Stimulated activated CD4-positive, alpha-beta T cell treated with anti-CD3 and anti-CD28 coated beads, Interleukin-15, amount 100 ng/mL, for 24 hours (primary cell): ENCODE results near the gene ORC6.

Experiments
- DNase-seq: peaks from one replicate; pipeline ENCODE4 v3.0.0-alpha.2; 2020

The ORC6 gene

DNA sequence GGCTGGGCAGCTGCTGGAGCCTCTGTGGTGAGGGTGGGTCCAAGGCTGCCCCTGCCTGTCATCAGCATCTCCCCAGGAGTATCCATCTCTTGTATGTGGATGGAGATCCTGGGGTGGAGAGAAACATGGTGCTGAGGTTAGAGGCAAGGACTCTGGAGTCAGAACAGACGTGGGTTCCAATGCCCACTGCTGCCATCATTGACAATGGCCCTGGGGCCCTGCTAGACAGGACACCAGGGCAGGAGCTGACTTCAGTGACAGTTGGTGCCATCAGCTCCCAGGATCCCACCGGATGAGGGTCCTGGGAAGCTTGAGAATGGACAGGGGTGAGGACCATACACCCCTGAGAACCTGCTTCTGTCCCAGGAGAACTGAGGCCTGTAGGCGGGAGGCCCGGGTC lies 43.1 kb downstream of the ORC6 start:
- no peak for DNase-seq

DNA sequence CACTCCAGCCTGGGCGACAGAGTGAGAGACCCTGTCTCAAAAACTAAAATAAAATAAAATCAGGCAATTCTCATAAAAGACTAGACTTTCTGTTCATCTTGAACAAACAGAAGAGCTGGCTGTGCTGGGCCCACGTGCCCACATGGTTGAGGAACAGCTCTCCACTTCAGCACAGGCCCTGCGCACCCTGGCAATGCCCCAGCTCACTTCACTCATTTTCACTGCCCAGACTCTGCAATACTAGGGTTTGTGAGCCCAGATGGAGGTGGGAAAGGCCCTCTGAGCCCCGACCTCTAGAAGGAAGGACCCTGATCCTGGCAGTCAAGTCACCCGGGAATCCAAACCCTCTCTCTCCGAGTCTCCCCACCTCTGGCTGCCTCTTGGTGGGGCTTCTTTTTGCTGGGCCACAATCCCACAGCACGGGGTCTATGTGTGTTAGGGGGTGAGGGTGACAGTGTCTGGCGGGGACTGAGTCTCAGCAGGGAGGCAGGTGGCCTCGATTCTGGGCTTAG lies 43.9 kb downstream of the ORC6 start:
- no peak for DNase-seq

DNA sequence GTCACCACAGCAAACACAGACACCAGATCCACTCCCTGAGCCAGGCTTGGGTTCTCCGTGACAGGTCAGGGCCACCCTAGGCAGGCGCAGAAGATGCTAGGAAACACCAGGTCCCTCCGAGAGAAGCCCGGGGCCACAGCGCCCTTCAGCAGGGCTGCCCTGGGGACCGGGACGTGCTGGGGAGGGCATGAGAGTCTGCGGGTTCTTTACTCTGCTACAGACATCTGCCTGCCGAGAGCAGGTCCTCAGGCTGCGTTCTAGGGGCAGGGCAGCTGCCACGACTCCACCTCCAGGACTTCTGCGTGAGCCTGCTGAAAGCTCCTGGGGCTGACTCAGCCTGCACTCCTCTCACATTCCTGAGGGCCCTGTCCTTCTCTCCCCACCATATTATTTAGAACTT lies 47.2 kb downstream of the ORC6 start:
- no peak for DNase-seq

DNA sequence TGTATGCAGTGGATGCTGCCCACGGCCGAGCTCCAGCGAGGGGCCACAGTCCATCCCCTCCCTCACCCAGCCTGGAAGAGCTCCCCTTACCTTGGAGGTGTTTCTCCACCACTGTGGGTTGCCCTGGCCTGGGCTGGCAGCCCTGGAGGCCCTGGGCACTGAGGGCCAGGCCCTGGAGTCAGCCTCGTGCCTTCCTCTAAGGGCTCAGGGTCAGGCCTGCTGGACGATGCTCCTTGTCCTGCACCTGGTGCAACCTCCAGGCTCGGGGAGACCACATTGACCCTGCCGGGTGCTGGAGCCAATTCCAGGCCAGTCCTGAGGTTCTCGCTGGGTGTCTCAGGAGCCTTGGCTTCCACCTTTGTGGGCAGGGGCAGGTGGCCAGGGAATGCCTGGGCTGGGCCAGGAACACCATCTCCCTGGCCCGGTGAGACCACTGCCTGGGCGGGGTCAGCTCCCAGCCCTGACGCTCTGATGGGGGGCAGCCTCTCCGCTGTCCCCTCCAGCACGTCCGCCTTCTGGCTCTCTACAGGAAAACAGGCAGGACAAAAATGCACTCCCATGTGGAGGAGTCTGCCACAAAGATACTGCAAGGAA lies 48.3 kb downstream of the ORC6 start:
- no peak for DNase-seq

DNA sequence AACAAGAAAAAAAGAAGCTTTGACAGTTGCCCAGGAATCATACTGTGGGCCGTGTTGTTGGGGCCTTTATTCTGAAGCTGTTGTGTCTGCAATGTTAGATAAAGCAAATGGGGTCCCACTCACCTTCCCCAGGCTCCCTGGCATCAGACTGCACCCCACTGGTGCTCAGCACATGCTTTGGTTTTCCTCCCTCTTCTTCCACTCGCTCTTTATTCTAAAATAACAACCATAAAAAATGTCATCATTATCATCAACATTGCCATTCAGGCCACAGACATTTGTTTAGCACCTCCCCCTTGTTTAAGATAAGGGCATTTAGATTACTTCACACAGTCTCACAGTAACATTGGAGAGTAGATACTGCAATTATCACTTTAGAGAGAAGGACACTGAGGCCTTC lies 50.5 kb downstream of the ORC6 start:
- DNase-seq: no peak

DNA sequence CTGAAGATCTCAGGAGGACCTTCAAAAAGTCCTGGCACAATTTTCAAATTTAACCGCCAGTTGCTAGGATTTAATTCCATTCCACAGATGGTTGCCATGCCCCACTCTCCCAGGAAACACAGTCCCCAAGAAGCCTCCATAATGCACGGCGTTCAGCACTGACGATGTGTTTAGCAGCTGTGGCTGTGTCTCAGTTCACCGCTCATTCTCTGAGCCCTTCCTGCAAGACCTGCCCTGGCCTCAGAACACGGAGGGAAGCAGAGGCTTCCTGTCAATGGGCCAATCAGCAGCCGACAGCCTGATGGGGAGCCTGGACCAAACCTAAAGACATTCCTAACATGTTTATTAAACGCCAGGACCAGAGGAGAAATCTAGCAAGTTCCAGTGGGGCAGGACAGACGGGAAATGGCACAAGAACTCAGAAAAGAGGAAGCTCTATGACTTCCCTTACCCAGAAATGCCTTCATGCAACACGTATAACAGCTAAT lies 53.8 kb downstream of the ORC6 start:
- peak; percentile 7 for DNase-seq

DNA sequence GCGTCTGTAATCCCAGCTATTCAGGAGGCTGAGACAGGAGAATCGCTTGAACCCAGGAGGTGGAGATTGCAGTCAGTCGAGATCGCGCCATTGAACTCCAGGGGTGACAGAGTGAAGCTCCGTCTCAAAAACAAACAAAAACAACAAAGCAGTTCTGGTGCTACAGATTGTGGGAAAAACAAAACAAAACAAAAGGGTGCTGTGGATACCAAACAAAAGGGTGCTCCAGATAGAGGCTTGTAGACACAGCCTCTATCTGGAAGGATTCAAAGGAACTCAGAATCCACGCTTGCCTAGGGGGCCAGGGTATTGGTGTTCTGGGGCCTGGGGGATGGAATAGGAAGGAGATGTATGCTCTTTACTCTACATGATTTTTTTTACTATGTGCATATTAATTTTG lies 56.2 kb downstream of the ORC6 start:
- DNase-seq: no peak

DNA sequence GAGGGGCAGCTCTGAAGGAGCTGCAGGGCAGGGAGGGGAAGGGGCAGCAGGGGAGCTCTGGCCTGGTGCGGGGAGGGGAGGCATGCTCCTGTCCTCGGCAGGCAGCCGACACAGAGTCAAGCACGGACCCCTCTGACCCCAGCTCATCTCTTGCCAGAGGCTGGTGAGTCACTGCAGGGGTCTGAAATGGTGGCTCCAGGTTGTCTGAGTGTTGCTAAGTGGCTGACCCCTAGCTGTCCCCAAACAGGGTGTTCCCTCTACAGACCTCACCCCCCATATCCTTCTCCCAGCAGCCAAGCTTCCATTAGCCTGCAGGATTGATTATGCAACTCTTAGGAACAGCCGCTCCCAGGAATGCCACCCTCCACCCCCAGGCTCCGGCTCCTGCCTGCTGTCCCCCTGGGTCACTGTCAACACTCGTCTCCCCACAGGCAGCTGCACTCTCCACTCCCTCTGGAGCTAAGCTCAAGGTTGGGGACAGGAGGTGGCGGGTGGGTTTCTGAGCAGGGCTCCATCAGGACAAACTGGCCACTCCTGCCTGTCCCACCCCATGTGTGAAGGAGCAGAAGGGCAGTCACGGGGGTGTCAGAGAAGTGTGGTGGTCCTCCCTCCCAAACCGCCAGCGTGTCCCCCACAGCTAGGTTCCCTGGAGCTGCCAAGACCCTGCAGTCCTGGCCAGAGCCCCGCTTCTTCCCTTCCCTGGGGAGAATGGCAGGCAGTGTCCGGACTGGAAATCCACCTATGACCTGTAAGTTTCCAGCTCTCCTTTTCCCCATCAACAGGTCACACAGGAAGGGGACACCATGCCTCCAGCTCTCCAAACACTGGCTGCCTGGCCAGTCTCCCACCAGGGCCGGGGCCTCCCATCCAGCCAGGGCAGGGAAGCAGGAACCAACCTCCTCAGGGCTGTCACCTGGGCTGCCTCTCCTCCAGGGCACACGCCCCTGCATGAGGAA lies 57.6 kb downstream of the ORC6 start:
- no peak for DNase-seq
